Epithelial cell of esophagus (primary cell): ENCODE results near the gene GJB2.

Experiments used
- DNase-seq: peaks from one replicate; pipeline ENCODE4 v3.0.0; 2010; ENCODE audit warnings: low read depth
- H3K4me3 ChIP-seq: 2 replicates; pipeline ENCODE4 v1.5.1; 2011; ENCODE audit warnings: mild to moderate bottlenecking, low read length, control low read depth
- CTCF ChIP-seq: IDR thresholded peaks from 2 replicates; pipeline ENCODE4 v1.5.1; 2011; ENCODE audit warnings: low read depth, mild to moderate bottlenecking, low read length, control low read depth, inconsistent platforms; ENCODE audit not compliant: insufficient read depth; ENCODE audit errors: missing control alignments

GJB2 gene

GRCh38 chr13:20149762-20150161, 43.0 kb downstream of the GJB2 start:
- DNase-seq, result no peak
- no peak for TF ChIP-seq CTCF
- no peak overlapping the region for H3K4me3 ChIP-seq

- no peak for TF ChIP-seq CTCF
- no peak overlapping the region for H3K4me3 ChIP-seq
- DNase-seq, result no peak
These were observed 44.1 kb downstream of the GJB2 start for GRCh38 chr13:20148501-20149183.

- H3K4me3 ChIP-seq, result no peak overlapping the region
- no peak for DNase-seq
These were observed 46.4 kb downstream of the GJB2 start for GRCh38 chr13:20146381-20146780.

GRCh38 chr13:20145521-20145920, 47.2 kb downstream of the GJB2 start:
- no peak for DNase-seq
- H3K4me3 ChIP-seq, result no peak overlapping the region
- no peak for TF ChIP-seq CTCF

More at GRCh38 chr13:20146381-20146780, 46.4 kb downstream of the GJB2 start:
- no peak for TF ChIP-seq CTCF

- no peak for TF ChIP-seq CTCF
These were observed 48.4 kb downstream of the GJB2 start for GRCh38 chr13:20144141-20144850.

GRCh38 chr13:20142927-20143480, 49.7 kb downstream of the GJB2 start:
- no peak for DNase-seq
- no peak for TF ChIP-seq CTCF
- H3K4me3 ChIP-seq, result no peak overlapping the region

More at GRCh38 chr13:20144141-20144850, 48.4 kb downstream of the GJB2 start:
- no peak for DNase-seq
- no peak overlapping the region for H3K4me3 ChIP-seq
